Esophagus squamous epithelium (tissue), 4 donors: ENCODE measurements around the gene ALDH1A2.

Source experiments
- POLR2A ChIP-seq, 4 donors: fragments of 450-650 bp; IDR thresholded peaks; one replicate each; pipeline ENCODE4 v1.6.1; 2017; ENCODE audit warnings: antibody characterized with exemption in 4 of 4, mild to moderate bottlenecking in 4 of 4, moderate library complexity in 3 of 4
- TF ChIP-seq, protein P1 (sequence below), 6 experiments: fragments of 450-650 bp in 4 of 6; fragments of 200-600 bp in 2 of 6; sonication (generic) in 2 of 6; IDR thresholded peaks; one replicate each; pipeline ENCODE4 v1.5.1; 2016 to 2019; ENCODE audit warnings: antibody characterized with exemption in 6 of 6, mild to moderate bottlenecking in 4 of 6, moderate library complexity in 4 of 6

DNA sequence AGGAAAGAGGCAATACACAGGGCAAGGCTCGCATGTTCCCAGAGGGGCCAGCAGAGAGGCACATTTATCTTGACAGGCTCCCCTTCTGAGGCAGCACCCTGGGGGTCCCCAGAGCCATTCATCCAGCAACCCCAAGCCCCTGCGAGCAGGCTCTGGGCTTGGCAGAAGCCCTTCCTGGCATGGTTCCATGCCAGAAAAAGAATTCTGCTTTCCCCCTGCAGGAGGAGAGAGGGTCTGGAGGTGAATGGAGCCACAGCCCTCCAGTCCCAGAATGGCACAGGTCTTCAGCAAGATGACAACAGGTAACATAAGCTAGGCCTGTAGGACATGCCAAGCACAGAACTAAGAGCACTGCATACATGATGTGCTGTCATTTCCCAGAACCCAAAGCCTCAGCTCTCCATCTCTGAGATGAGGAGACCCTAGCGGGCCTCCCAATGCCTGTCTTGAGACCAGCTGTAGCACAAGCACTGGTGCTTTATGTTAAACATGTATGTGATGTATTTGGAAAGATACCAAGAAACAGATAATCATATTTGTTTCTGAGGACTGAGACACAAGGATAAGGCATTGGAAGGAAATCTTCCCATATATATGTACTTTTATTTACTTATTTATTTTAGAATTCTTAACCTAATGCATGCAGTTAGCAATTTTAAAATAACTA, 121.6 kb downstream of the ALDH1A2 start:
- TF ChIP-seq, protein P1, sequence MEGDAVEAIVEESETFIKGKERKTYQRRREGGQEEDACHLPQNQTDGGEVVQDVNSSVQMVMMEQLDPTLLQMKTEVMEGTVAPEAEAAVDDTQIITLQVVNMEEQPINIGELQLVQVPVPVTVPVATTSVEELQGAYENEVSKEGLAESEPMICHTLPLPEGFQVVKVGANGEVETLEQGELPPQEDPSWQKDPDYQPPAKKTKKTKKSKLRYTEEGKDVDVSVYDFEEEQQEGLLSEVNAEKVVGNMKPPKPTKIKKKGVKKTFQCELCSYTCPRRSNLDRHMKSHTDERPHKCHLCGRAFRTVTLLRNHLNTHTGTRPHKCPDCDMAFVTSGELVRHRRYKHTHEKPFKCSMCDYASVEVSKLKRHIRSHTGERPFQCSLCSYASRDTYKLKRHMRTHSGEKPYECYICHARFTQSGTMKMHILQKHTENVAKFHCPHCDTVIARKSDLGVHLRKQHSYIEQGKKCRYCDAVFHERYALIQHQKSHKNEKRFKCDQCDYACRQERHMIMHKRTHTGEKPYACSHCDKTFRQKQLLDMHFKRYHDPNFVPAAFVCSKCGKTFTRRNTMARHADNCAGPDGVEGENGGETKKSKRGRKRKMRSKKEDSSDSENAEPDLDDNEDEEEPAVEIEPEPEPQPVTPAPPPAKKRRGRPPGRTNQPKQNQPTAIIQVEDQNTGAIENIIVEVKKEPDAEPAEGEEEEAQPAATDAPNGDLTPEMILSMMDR (IDR thresholded peaks at IDR 0.05) = no peak
- no peak for TF ChIP-seq POLR2A (IDR thresholded peaks at IDR 0.05)
